SK-N-SH (cell line): ENCODE results near the gene RNF150. TPM values are rescaled to one million over a fixed set of nuclear protein-coding genes. Genes with fewer than 3 reads are reported as not detected.
A peak's percentile ranks its signal among the peaks of the same experiment; 100 is the strongest.

Source experiments
- CTCF ChIA-PET: fragments of 300-600, 350-600 bp; formaldehyde crosslinking; extraction: SDS; loops from one replicate; lab custom pipeline; 2021; lab: Yijun Ruan, JAX
- POLR2A ChIA-PET: fragments of 350-600 bp; sonication (Branson Sonifier 250); formaldehyde crosslinking; extraction: SDS; loops from one replicate; lab custom pipeline; 2020; ENCODE audit warnings: antibody characterized with exemption, inconsistent platforms; lab: Yijun Ruan, JAX
- DNase-seq: peaks from one replicate; pipeline ENCODE4 v3.0.0; 2012
- H2AFZ ChIP-seq: fragments of 200-600 bp; sonication (generic); 2 replicates; pipeline ENCODE4 v1.8.1; 2016; ENCODE audit warnings: antibody characterized with exemption, mild to moderate bottlenecking, low read depth
- H3F3A ChIP-seq: fragments of 200-600 bp; sonication (generic); replicated peaks from 2 replicates; pipeline ENCODE3; 2016; ENCODE audit warnings: antibody characterized with exemption, mild to moderate bottlenecking; ENCODE audit not compliant: insufficient read depth
- H3K27ac ChIP-seq, 2 experiments: fragments of 200-500 bp in 1 of 2; fragments of 200-600 bp in 1 of 2; sonication (Bioruptor generic) in 1 of 2; sonication (generic), shearing (Covaris generic) in 1 of 2; 2 replicates each; pipeline versions ENCODE4 v1.5.1 to v1.6.1; 2014 to 2016; ENCODE audit warnings: low read depth in 2 of 2, inconsistent platforms in 1 of 2, low read length in 1 of 2, mild to moderate bottlenecking in 1 of 2, mixed read lengths in 1 of 2
- H3K27me3 ChIP-seq: fragments of 200-600 bp; sonication (generic), shearing (Covaris generic); 2 replicates; pipeline ENCODE4 v1.6.1; 2016; ENCODE audit warnings: mixed run types; ENCODE audit not compliant: insufficient read depth
- H3K36me3 ChIP-seq, 2 experiments: fragments of 200-500 bp in 1 of 2; fragments of 200-600 bp in 1 of 2; sonication (Bioruptor generic) in 1 of 2; sonication (generic) in 1 of 2; replicated peaks in 1 of 2; 2 replicates each; pipeline versions ENCODE3 to v1.5.1; 2014 to 2016; ENCODE audit warnings: low read length in 1 of 2, mild to moderate bottlenecking in 1 of 2; ENCODE audit not compliant: insufficient read depth in 2 of 2, control insufficient read depth in 1 of 2
- H3K4me1 ChIP-seq, 2 experiments: fragments of 200-500 bp in 1 of 2; fragments of 200-600 bp in 1 of 2; sonication (Bioruptor generic) in 1 of 2; sonication (generic), shearing (Covaris generic) in 1 of 2; 2 replicates each; pipeline versions ENCODE4 v1.5.1 to v1.6.1; 2014 to 2016; ENCODE audit warnings: low read depth in 1 of 2, low read length in 1 of 2, mixed run types in 1 of 2; ENCODE audit not compliant: insufficient read depth in 2 of 2, control insufficient read depth in 1 of 2
- H3K4me2 ChIP-seq: fragments of 200-600 bp; sonication (generic), shearing (Covaris generic); 2 replicates; pipeline ENCODE4 v1.6.1; 2017; ENCODE audit warnings: mixed run types
- H3K4me3 ChIP-seq, 2 experiments: fragments of 200-500 bp in 1 of 2; fragments of 200-600 bp in 1 of 2; sonication (Bioruptor generic) in 1 of 2; sonication (generic), shearing (Covaris generic) in 1 of 2; 2 replicates each; pipeline versions ENCODE4 v1.5.1 to v1.8.1; 2014 to 2016; ENCODE audit warnings: low read depth in 2 of 2, inconsistent platforms in 1 of 2, low read length in 1 of 2, mild to moderate bottlenecking in 1 of 2, mixed read lengths in 1 of 2, moderate library complexity in 1 of 2
- H3K79me2 ChIP-seq: fragments of 200-600 bp; sonication (generic); 2 replicates; pipeline ENCODE4 v1.8.1; 2017; ENCODE audit warnings: mild to moderate bottlenecking; ENCODE audit not compliant: insufficient read depth
- H3K9ac ChIP-seq: fragments of 200-600 bp; sonication (generic); 2 replicates; pipeline ENCODE4 v1.6.1; 2017; ENCODE audit warnings: mixed run types
- H3K9me2 ChIP-seq: fragments of 200-600 bp; sonication (generic); 2 replicates; pipeline ENCODE4 v1.6.1; 2017; ENCODE audit warnings: mixed run types
- H3K9me3 ChIP-seq: fragments of 200-600 bp; sonication (generic); 2 replicates; pipeline ENCODE4 v1.6.1; 2017; ENCODE audit warnings: mixed run types, mild to moderate bottlenecking, moderate library complexity
- H4K20me1 ChIP-seq: fragments of 200-600 bp; sonication (generic); 2 replicates; pipeline ENCODE4 v1.6.1; 2017; ENCODE audit warnings: mild to moderate bottlenecking, mixed run types; ENCODE audit not compliant: insufficient read depth
- CHD2 ChIP-seq: fragments of 150-350 bp; IDR thresholded peaks from 2 replicates; pipeline ENCODE4 v1.6.1; 2018; ENCODE audit warnings: low read length; ENCODE audit not compliant: partially characterized antibody
- EP300 ChIP-seq, 2 experiments: IDR thresholded peaks; 2 replicates each; pipeline versions ENCODE4 v1.4.0 to v1.6.1; 2012; ENCODE audit warnings: borderline replicate concordance in 1 of 2, low read depth in 1 of 2, low read length in 1 of 2
- EZH2phosphoT487 ChIP-seq: fragments of 200-600 bp; sonication (generic); IDR thresholded peaks from 2 replicates; pipeline ENCODE4 v1.6.1; 2017; ENCODE audit warnings: low read depth, mixed run types, mild to moderate bottlenecking, antibody characterized with exemption, moderate library complexity, borderline replicate concordance
- FOXM1 ChIP-seq: IDR thresholded peaks from 2 replicates; pipeline ENCODE4 v1.4.0; 2012; ENCODE audit warnings: low read depth, mild to moderate bottlenecking
- GATA2 ChIP-seq: sonication (generic); formaldehyde crosslinking; IDR thresholded peaks from 2 replicates; pipeline ENCODE4 v1.5.0; 2020; ENCODE audit warnings: mild to moderate bottlenecking, missing genetic modification reagents
- MEF2A ChIP-seq: IDR thresholded peaks from 2 replicates; pipeline ENCODE4 v1.4.0; 2012; ENCODE audit warnings: low read depth, borderline replicate concordance
- MXI1 ChIP-seq: IDR thresholded peaks from 2 replicates; pipeline ENCODE4 v1.6.1; 2012; ENCODE audit warnings: mild to moderate bottlenecking, low read depth, low read length, improper control_type of control experiment
- NFIC ChIP-seq: IDR thresholded peaks from 2 replicates; pipeline ENCODE4 v1.4.0; 2012; ENCODE audit warnings: borderline replicate concordance
- RAD21 ChIP-seq: IDR thresholded peaks from 2 replicates; pipeline ENCODE4 v1.6.1; 2012; ENCODE audit warnings: mild to moderate bottlenecking, low read length
- RFX5 ChIP-seq: IDR thresholded peaks from 2 replicates; pipeline ENCODE4 v1.6.1; 2012; ENCODE audit warnings: mild to moderate bottlenecking, improper control_type of control experiment, low read length
- SIN3A ChIP-seq: IDR thresholded peaks from 2 replicates; pipeline ENCODE4 v1.6.1; 2012; ENCODE audit warnings: low read depth, mild to moderate bottlenecking, low read length, moderate library complexity, borderline replicate concordance
- SMC3 ChIP-seq: IDR thresholded peaks from 2 replicates; pipeline ENCODE4 v1.6.1; 2012; ENCODE audit warnings: low read depth, low read length, improper control_type of control experiment
- TCF12 ChIP-seq: IDR thresholded peaks from 2 replicates; pipeline ENCODE4 v1.4.0; 2012
- TEAD4 ChIP-seq: IDR thresholded peaks from 2 replicates; pipeline ENCODE4 v1.4.0; 2012; ENCODE audit warnings: mild to moderate bottlenecking, borderline replicate concordance; ENCODE audit not compliant: insufficient read depth
- YY1 ChIP-seq: IDR thresholded peaks from 2 replicates; pipeline ENCODE4 v1.4.0; 2012; ENCODE audit warnings: low read depth, mild to moderate bottlenecking
- WGBS: methylation state at CpG from one replicate; pipeline ENCODE4 v1.1.6; 2017; ENCODE audit warnings: low lambda C conversion rate; 5-methylcytosine and 5-hydroxymethylcytosine counted together
- polyA plus RNA-seq, 3 experiments: library from polyadenylated mRNA; depleted of rRNA; stranded (reverse); fragments of >200 nt; gene quantifications; 2 replicates each; pipeline ENCODE4 v1.2.3, GENCODE V29; 2012
- TF ChIP-seq, protein P1 (sequence below): IDR thresholded peaks from 2 replicates; pipeline ENCODE4 v1.4.0; 2012; ENCODE audit warnings: low read depth
- TF ChIP-seq, protein P2 (sequence below): IDR thresholded peaks from 2 replicates; pipeline ENCODE4 v1.4.0; 2012; ENCODE audit warnings: low read depth, borderline replicate concordance
- TF ChIP-seq, protein P3 (sequence below): IDR thresholded peaks from 2 replicates; pipeline ENCODE4; 2012

RNF150 gene
- polyA plus RNA-seq, 1 of the 3 experiments (the other 2 are of a cell fraction), result 5.8 TPM

- Histone ChIP-seq H3K9me3 (no peaks in the 10 kb centered on the region), H3K4me1 (peaks cover 0 to 7% of the 10 kb centered on the region in 2 experiments; a peak in 2 of 4 replicates), H3K4me3 (no peak overlapping the region), H4K20me1 (no peaks in the 10 kb centered on the region), H3F3A (no peaks in the 10 kb centered on the region), H3K27ac (peak overlapping the region in 1 of 2 experiments; percentile 74; a peak in 1 of 4 replicates), H3K27me3 (no peaks in the 10 kb centered on the region; the same call in 1 of the 2 replicates), H3K79me2 (no peaks in the 10 kb centered on the region), H3K9ac (no peak overlapping the region), H3K4me2 (no peak overlapping the region), H3K9me2 (no peaks in the 10 kb centered on the region), H2AFZ (no peak overlapping the region), H3K36me3 (no peaks in the 10 kb centered on the region)
- ChIA-PET POLR2A (no interaction called here), CTCF (interaction anchor here (0.7 to 1.1 kb wide), 2 partner anchors 13 to 478 kb away, joined by 3 to 4 read pairs; no protein-coding TSS in a partner anchor)
- TF ChIP-seq RAD21 (no peak), YY1 (no peak), EP300 (IDR thresholded peaks at IDR 0.05; ENCODE audit: borderline replicate concordance in 1 of 2, low read depth in 1 of 2, low read length in 1 of 2) (no peak), SIN3A (no peak), MEF2A (no peak), CHD2 (no peak)
- TF ChIP-seq, protein P1, sequence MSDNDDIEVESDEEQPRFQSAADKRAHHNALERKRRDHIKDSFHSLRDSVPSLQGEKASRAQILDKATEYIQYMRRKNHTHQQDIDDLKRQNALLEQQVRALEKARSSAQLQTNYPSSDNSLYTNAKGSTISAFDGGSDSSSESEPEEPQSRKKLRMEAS, result no peak
- DNase-seq, result no peak
Observed at GRCh38 chr4:140837736-140838135, 295.5 kb downstream of the RNF150 start.

DNA sequence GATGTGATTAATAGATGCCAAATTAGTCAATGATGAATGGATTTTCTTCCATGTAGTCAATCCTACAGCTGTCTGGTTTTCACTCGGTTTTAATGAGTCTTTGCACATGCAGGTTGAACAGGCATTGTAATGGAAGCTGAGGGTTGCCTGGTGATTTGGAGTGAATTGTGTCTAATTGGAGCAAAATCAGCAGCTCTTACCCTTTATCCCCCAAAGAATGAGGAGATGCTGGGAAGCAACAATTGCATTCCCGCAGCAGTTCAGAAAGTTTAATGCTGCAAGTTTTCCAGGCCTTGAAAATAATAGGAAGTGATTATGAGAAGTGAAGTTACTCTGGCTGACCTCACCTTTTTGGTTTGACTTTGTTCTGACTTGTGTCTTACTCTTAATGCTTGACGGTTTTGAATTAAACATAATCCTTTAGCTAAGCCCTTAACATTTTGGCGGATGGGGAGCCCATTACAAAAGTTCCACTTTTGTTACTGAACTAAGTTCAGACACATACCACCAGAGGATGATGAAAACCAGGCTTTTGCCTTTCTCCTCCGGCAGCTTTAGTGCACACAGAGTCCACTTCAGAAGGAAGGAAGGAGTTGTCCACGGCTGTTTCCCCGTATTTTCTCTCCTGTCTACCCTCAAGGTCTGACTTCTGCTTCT is 298.3 kb downstream of the RNF150 start:
- Histone ChIP-seq H3F3A (no peaks in the 10 kb centered on the region), H2AFZ (no peak overlapping the region), H3K4me3 (no peak overlapping the region), H3K27ac (no peak overlapping the region), H3K79me2 (no peaks in the 10 kb centered on the region), H3K27me3 (no peaks in the 10 kb centered on the region; the same call in 1 of the 2 replicates), H3K4me1 (peaks cover 0 to 7% of the 10 kb centered on the region in 2 experiments; a peak in 2 of 4 replicates), H3K36me3 (no peaks in the 10 kb centered on the region), H3K4me2 (no peak overlapping the region), H4K20me1 (no peaks in the 10 kb centered on the region), H3K9me3 (no peaks in the 10 kb centered on the region), H3K9ac (no peak overlapping the region), H3K9me2 (no peaks in the 10 kb centered on the region)
- DNase-seq, result no peak
- TF ChIP-seq TCF12, result no peak
- no peak for TF ChIP-seq GATA2 (CRISPR knock-in tag)
- TF ChIP-seq SMC3, result no peak
- TF ChIP-seq TEAD4, result no peak
- TF ChIP-seq, protein P2, sequence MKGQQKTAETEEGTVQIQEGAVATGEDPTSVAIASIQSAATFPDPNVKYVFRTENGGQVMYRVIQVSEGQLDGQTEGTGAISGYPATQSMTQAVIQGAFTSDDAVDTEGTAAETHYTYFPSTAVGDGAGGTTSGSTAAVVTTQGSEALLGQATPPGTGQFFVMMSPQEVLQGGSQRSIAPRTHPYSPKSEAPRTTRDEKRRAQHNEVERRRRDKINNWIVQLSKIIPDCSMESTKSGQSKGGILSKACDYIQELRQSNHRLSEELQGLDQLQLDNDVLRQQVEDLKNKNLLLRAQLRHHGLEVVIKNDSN, result no peak
- no peak for TF ChIP-seq RFX5
- TF ChIP-seq EP300 (IDR thresholded peaks at IDR 0.05; ENCODE audit: borderline replicate concordance in 1 of 2, low read depth in 1 of 2, low read length in 1 of 2), result no peak
- TF ChIP-seq, protein P3, sequence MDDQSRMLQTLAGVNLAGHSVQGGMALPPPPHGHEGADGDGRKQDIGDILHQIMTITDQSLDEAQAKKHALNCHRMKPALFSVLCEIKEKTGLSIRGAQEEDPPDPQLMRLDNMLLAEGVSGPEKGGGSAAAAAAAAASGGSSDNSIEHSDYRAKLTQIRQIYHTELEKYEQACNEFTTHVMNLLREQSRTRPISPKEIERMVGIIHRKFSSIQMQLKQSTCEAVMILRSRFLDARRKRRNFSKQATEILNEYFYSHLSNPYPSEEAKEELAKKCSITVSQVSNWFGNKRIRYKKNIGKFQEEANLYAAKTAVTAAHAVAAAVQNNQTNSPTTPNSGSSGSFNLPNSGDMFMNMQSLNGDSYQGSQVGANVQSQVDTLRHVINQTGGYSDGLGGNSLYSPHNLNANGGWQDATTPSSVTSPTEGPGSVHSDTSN, result no peak
- no peak for TF ChIP-seq MXI1
- no peak for TF ChIP-seq NFIC
- TF ChIP-seq EZH2phosphoT487, result no peak
- no peak for TF ChIP-seq FOXM1
- WGBS, result 72% methylated on average over 7 of the region's 7 CpGs
- POLR2A ChIA-PET, result no interaction called here
- CTCF ChIA-PET, result interaction anchor here (1.7 kb wide), 1 partner anchor 475 kb away, joined by 6 read pairs; no protein-coding TSS in a partner anchor
